HFF-Myc (cell line): ENCODE measurements around the gene EFCAB11.

Source experiments
- DNase-seq: peaks from one replicate; pipeline ENCODE4 v3.0.0-alpha.2; 2011; ENCODE audit warnings: low read depth; ENCODE audit errors: extremely low read depth
- H3K4me3 ChIP-seq: replicated peaks from 2 replicates; pipeline ENCODE4 v1.5.1; 2011; ENCODE audit warnings: low read depth, mild to moderate bottlenecking, control low read depth, low read length
- CTCF ChIP-seq: IDR thresholded peaks from 2 replicates; pipeline ENCODE4 v1.5.1; 2012; ENCODE audit warnings: mild to moderate bottlenecking, low read depth, low read length, control low read depth; ENCODE audit errors: missing control alignments

EFCAB11 gene

GRCh38 chr14:89807151-89807550 lies 147.4 kb downstream of the EFCAB11 start:
- H3K4me3 ChIP-seq: no peak overlapping the region
- DNase-seq: no peak
- TF ChIP-seq CTCF: no peak

- DNase-seq: no peak
- no peak overlapping the region for H3K4me3 ChIP-seq
- no peak for TF ChIP-seq CTCF
These were observed 148.1 kb downstream of the EFCAB11 start for GRCh38 chr14:89806451-89806850.

GRCh38 chr14:89805501-89805900 lies 149.0 kb downstream of the EFCAB11 start:
- no peak for TF ChIP-seq CTCF
- H3K4me3 ChIP-seq: no peak overlapping the region
- DNase-seq: no peak

- DNase-seq: no peak
- no peak overlapping the region for H3K4me3 ChIP-seq
- TF ChIP-seq CTCF: no peak
These were observed 151.0 kb downstream of the EFCAB11 start for GRCh38 chr14:89803542-89803941.

- TF ChIP-seq CTCF: no peak
- no peak for DNase-seq
- no peak overlapping the region for H3K4me3 ChIP-seq
These were observed 153.4 kb downstream of the EFCAB11 start for GRCh38 chr14:89801136-89801535.

- no peak for TF ChIP-seq CTCF
- no peak for DNase-seq
- H3K4me3 ChIP-seq: no peak overlapping the region
These were observed 156.2 kb downstream of the EFCAB11 start for GRCh38 chr14:89798212-89798773.

- no peak overlapping the region for H3K4me3 ChIP-seq
- TF ChIP-seq CTCF: no peak
- DNase-seq: no peak
These were observed 157.4 kb downstream of the EFCAB11 start for GRCh38 chr14:89797148-89797547.
